ENCODE results near the gene ARL6IP4.

The ARL6IP4 gene

DNA sequence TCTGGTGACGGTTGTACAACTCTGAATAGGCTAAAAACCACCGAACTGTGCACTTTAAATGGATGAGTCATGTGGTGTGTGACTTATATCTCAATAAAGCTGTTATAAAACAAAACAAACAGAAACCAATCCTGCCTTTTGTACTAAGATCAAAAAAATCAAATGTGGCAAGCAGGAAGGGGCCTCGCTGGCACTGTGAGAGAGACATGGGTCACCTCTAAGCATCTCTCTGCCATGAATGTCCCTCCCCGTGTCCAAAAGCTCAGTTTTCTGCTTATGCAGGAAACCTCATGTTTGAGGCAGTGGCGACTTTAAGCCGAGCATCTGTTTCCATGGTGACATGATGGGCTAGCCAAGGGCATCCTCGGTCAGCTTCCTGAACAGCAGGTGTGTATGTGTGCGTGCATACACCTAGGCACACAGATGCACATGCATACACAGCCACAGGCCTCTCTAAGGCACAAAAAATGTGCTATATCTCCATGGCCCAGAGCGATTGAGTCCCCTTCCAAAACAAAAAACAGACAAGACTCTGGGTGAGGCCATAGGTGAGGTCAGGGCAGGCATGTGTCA lies 44.4 kb downstream of the ARL6IP4 start:
- peaks cover 0 to 18% (median 4%) of the 10 kb centered on the region in 3 donors for H3K36me3 ChIP-seq

DNA sequence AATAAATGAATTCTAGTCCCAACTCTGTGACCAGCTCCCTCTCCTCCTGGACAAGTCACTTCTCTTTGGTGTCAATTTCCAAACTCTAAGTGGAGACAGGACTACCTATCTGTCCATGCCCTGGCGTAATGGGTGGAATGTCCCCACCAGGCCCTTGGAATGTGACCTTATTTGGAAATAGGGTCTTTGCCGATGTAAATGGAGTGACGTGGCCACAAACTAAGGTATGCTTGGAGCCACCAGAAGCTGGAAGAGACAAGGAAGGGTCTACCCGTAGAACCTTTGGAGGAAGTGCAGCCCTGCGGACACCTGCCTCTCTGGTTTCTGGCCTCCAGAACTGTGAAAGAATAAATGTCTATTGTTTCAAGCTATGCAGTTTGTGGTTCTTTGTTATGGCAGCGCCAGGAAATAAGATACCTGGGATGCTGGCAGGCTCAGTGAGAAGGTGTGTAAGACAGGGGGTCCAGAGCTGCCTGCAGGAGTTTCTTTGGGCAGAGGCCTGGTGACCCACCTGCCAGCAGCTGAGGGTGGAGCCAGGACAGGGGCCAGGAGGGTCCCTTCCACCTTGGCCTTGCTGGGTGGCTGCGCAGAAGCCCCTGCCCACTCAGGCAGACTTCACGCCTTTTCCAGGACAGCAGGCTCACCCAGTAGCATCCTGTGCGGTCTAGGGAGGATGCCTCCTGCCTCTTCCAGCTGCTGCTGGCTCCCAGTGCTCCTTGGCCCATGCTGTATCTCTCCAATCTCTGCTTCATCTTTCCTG lies 45.8 kb downstream of the ARL6IP4 start:
- TF ChIP-seq, protein P1, sequence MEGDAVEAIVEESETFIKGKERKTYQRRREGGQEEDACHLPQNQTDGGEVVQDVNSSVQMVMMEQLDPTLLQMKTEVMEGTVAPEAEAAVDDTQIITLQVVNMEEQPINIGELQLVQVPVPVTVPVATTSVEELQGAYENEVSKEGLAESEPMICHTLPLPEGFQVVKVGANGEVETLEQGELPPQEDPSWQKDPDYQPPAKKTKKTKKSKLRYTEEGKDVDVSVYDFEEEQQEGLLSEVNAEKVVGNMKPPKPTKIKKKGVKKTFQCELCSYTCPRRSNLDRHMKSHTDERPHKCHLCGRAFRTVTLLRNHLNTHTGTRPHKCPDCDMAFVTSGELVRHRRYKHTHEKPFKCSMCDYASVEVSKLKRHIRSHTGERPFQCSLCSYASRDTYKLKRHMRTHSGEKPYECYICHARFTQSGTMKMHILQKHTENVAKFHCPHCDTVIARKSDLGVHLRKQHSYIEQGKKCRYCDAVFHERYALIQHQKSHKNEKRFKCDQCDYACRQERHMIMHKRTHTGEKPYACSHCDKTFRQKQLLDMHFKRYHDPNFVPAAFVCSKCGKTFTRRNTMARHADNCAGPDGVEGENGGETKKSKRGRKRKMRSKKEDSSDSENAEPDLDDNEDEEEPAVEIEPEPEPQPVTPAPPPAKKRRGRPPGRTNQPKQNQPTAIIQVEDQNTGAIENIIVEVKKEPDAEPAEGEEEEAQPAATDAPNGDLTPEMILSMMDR (IDR thresholded peaks at IDR 0.05), result no peak
- Histone ChIP-seq H3K4me3 (no peak overlapping the region), H3K4me1 (no peaks in the 10 kb centered on the region), H3K36me3 (peaks cover 0 to 25% (median 4%) of the 10 kb centered on the region in 3 donors), H3K27ac (no peak overlapping the region), H3K9me3 (no peaks in the 10 kb centered on the region), H3K27me3 (no peaks in the 10 kb centered on the region)
- DNase-seq, result no peak
- intact Hi-C loops (cut with DNase I; ENCODE audit: low total_unique reads), result no loop called here

More for the DNA sequence above, 44.4 kb downstream of the ARL6IP4 start:
- no peaks in the 10 kb centered on the region for H3K27me3 ChIP-seq
- no peaks in the 10 kb centered on the region for H3K4me1 ChIP-seq
- no peak for DNase-seq
- H3K9me3 ChIP-seq, result no peaks in the 10 kb centered on the region
- no peak overlapping the region for H3K4me3 ChIP-seq
- TF ChIP-seq, protein P1 (IDR thresholded peaks at IDR 0.05), result no peak
- no peak overlapping the region for H3K27ac ChIP-seq
- intact Hi-C loops (cut with DNase I; ENCODE audit: low total_unique reads), result no loop called here

DNA sequence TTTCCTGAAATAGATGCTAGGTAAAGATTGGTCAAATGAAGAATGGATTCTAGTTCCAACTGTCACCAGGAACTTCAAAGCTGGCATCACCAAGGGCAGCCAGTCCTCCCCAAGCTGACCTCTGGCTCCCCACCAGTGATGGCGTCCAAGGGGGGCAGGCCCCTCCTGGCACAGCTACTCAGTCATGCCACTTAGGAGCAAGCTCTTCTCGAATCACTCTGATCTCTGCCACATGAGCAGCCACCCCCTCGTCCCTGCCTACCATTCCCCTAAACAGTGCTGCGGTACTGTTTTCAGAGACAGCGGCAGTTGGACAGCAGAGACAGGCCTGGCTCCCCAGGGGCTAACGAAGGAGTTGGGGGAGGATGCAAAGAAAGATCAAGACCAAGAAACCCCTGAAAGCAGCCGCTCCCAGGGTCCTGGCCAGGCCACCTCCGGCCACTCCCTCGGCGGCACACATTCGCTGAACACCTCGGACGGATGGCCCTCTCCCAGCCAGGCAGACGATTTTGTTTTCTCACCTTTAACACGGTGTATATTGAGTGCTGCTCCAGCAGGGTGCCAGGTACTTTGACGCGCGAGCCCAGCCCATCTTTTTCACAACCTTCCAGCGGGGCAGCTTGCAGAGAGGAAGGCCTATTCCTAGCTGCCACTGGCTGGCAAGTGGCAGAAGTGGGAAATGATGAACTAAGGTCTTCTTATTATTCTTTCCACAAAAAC lies 47.4 kb downstream of the ARL6IP4 start:
- DNase-seq, result no peak
- TF ChIP-seq, protein P1 (IDR thresholded peaks at IDR 0.05), result no peak
- H3K4me1 ChIP-seq, result no peaks in the 10 kb centered on the region
- peaks cover 0 to 35% (median 4%) of the 10 kb centered on the region in 3 donors for H3K36me3 ChIP-seq
- intact Hi-C loops (cut with DNase I; ENCODE audit: low total_unique reads), result no loop called here
- H3K4me3 ChIP-seq, result no peak overlapping the region
- no peak overlapping the region for H3K27ac ChIP-seq
- H3K9me3 ChIP-seq, result no peaks in the 10 kb centered on the region
- no peaks in the 10 kb centered on the region for H3K27me3 ChIP-seq

DNA sequence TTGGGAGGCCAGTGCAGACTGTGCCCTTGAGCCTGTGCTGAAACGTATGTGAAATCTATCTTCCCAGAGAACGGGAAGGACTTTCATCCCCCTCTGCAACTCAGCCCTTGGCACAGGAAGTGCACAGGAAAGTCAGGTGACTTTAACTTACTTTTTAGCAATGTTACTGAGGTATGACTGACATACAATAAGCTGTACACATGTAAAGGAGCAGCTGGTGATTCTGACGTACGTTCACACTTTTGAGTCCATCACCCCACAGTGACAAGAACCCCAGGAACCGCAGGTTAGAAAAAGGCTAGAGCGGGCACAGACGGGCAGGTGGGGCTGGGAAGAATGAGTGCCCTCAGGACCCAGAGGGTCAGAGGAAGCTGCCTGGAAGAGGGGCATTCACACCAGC lies 48.0 kb downstream of the ARL6IP4 start:
- no peaks in the 10 kb centered on the region for H3K27me3 ChIP-seq
- no peak for DNase-seq
- intact Hi-C loops (cut with DNase I; ENCODE audit: low total_unique reads), result no loop called here

DNA sequence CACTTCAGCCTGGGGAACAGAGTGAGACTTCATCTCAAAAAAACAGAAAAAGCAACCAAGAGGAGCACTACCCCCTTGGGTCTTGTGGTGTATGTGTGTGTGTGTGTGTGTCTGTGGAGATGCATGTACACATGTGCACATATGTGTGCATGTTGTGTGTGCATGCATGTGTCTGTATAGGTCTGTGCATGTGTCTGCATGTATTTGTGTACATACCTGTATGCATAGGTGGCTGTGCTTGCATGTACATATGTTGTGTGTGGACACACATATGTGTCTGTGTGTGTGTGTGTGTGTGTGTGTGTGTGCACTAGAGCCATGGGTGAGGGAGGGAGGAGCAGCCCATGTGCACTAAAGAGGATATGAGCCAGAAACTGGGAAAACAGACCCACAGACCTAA lies 49.1 kb downstream of the ARL6IP4 start:
- intact Hi-C loops (cut with DNase I; ENCODE audit: low total_unique reads), result no loop called here
- TF ChIP-seq, protein P1 (IDR thresholded peaks at IDR 0.05), result no peak
- DNase-seq, result no peak
- Histone ChIP-seq H3K27ac (no peak overlapping the region), H3K4me3 (no peak overlapping the region), H3K27me3 (no peaks in the 10 kb centered on the region), H3K36me3 (peaks cover 0 to 49% (median 4%) of the 10 kb centered on the region in 3 donors), H3K9me3 (no peaks in the 10 kb centered on the region), H3K4me1 (no peaks in the 10 kb centered on the region)

More for the DNA sequence above, 48.0 kb downstream of the ARL6IP4 start:
- Histone ChIP-seq H3K4me1 (no peaks in the 10 kb centered on the region), H3K27ac (no peak overlapping the region), H3K9me3 (no peaks in the 10 kb centered on the region), H3K36me3 (peaks cover 0 to 41% (median 4%) of the 10 kb centered on the region in 3 donors), H3K4me3 (no peak overlapping the region)
- TF ChIP-seq, protein P1 (IDR thresholded peaks at IDR 0.05), result no peak

Measured in tibial artery (tissue), 4 donors.